SU-DHL-6 (cell line): ENCODE measurements around the gene REM1.

Experiments
- CTCF ChIP-seq: fragments of 200-600 bp; sonication (generic); IDR thresholded peaks from one replicate; pipeline ENCODE4 v1.5.1; 2017; ENCODE audit warnings: antibody characterized with exemption, mild to moderate bottlenecking, low read length, moderate library complexity; ENCODE audit not compliant: insufficient read depth, poor library complexity, severe bottlenecking
- EZH2phosphoT487 ChIP-seq: fragments of 200-600 bp; sonication (generic), shearing (Covaris generic); conservative IDR thresholded peaks from 2 replicates; pipeline ENCODE4 v1.6.1; 2018; ENCODE audit warnings: mild to moderate bottlenecking, antibody characterized with exemption, low read length, moderate library complexity, mixed read lengths

DNA sequence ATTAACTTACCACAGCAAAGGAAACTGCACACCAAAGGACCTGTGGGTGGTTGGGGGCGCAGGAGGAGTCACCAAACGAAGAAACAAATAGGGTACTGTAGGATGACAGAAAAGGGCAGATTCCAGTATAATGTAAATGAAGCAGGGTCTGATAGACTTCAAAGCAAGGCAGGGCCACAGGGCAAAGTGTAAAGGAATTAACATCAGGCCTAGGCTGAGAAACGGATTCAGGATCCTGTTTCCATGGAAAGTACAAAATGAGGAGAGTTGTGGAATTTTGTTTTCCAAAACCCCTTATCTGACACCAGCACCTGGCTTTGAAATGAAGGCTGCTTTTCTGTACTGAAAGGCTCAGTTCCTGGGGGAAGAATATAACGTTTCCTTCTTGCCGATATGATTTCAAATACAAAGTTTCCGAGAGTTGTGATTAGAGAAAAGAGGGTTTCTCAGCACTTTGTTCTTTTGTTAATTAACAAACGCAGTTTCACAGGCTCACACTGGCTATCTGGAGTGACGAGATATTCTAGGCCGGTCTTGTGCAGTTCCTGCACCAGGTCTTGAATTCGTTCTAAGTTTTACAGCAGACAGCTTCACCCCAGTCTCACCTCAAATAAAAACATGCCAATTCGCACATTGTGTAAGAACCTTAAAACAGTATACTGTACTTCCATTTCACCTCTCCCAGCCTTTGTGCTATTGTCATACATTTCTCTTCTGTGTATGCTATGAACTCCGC is 28.8 kb upstream of the REM1 start:
- no peak for TF ChIP-seq CTCF
- TF ChIP-seq EZH2phosphoT487, result no peak
